Stimulated activated CD8-positive, alpha-beta memory T cell treated with anti-CD3 and anti-CD28 coated beads, Interleukin-15, amount 100 ng/mL, for 4 hours (primary cell): ENCODE measurements around the gene PGAP2.

ENCODE experiments used
- DNase-seq, 2 donors: peaks; one replicate each; pipeline ENCODE4 v3.0.0-alpha.2; 2020; ENCODE audit warnings: low read depth in 2 of 2

The PGAP2 gene

DNA sequence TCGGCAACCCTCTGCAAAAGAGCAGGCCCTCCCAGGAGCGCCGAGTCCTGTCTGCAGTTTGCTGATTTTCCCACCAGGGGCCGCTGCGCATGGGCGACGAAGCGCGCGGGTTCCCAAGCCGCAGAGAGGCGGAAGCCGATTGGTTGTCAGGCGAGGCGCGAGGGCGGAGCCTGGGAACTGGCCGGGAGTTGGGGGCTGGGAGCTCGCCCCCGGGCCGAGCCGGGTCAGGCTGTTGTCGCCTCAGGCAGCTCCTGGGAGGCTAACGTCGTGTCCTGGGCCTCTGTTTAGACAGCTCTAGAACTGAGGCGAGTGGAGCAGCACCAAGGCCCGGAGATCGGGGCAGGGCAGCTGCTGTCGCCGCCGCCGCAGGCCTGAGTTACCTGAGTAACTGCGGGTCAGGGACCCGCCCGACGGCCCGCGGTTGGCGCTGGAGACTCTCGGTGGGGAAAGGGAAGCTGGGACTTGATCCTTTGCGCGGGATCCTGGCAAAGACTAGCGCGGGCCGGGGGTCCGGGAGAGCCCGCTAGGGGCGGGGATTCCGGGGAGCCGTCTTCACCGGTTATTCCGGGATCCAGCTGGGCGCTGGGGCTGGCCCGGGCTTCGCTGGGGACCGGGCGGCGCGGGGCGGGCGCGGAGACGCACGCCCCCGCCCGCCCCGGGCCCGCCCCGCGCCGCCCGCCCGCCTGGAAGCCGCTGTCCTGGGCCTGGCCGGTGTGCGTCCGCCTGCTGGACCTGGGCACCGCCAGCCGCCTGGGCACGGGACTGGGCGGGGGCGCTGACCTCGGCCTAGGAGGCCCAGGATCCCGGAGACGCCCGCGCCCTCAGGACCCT is 46.8 kb downstream of the PGAP2 start, which contains the start of gene STIM1:
Gene STIM1, plus strand, starts transcription at position 688 of the 831 bp plus-strand sequence. CDS start 607 bp downstream, outside the sequence.
- peak; percentile 94 to 96 for DNase-seq

DNA sequence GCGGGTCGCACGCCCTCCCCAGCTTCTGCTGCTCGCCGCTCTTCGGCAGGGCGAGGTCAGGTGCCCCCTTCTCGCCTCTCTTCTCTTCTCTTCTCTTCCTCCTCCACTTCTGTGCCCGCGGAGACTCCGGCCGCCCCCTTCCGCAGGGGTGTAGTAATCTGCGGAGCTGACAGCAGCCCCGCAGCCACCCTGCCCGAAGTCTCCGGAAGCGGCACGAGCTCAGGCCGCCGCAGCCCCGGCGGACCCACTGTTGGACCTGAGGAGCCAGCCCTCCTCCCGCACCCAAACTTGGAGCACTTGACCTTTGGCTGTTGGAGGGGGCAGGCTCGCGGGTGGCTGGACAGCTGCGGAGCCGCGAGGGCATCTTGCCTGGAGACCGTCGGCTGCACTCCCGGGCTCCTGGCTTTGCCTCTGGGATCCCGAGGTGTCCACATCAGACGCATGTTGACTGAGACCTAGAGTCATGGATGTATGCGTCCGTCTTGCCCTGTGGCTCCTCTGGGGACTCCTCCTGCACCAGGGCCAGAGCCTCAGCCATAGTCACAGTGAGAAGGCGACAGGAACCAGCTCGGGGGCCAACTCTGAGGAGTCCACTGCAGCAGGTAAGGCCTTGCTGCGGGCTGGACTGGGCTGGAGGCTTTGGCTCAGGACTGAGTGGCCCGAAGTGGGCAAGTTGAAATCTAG is 47.6 kb downstream of the PGAP2 start:
- DNase-seq = no peak

DNA sequence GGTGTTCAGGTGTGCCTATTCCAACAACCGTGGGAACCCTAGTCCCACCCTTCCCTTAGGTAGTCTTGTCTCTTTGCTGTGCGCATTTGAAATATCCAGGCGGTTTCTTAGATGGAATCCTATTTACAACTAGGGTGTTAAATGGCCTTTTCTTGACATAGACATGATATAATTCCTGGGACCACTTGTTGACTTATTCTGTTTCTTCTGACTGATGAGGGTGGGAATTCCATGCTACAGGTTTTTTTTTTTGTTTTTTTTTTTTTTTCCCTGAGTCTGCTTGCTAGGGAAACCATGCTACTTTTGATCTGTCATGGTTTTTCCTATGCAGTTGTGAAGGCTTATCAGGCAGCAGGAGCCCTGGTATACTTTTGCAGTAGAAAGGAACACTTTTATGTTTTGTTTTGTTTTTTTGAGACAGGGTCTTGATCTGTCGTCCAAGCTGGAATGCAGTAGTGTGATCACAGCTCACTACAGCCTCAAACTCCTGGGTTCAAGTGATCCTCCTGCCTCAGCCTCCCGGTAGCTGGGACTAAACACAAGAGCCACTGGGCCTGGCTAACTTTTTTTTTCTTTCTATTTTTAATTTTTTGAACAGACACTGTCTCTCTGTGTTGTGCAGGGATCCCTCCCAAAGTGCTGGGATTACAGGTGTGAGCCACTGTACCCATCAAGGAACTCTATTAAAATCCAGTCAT is 48.6 kb downstream of the PGAP2 start:
- DNase-seq = no peak

DNA sequence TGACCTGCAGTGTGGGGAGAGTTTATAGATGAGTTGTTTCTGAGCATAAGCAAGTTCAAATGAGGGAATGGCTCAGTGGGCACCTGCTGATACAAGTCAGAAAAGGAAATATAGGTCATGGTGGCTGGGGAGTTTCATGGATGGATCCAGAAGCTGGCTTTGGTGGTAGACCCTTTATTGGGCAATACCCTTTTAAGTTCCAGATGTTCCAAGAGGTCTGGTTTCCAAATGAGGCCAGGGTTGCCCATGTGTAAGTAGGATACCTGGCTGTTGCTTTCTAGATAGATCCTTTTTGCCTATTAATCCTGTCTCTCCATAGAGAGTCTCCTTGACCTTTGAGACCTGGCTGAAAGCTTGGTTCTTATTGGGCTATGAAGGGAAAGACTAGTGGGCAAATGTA is 49.3 kb downstream of the PGAP2 start:
- no peak for DNase-seq

DNA sequence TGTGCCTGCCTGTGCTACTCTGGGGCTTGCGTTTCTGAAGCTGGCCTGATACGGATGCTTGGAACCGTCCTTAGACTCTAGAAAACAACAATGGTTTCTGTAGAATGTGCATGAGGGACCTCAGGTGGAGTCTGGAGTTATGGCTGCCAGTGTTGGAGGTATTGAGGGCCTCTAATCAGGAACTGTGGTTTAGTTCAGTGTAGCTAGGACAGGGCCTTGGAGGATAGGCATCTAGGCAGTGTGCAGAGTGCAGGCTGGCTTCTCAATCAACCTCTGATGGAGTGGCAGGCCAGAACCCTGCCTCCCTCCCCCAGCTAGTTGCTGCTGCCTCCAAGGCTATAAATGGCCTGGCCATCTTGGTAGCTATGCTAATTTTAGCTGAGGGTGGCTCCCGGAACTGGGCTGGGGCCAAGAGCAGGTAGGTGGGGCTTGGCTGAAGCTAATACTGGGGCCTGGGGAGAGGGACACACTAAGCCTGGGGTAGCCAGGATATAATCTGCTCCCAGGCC is 51.1 kb downstream of the PGAP2 start:
- no peak for DNase-seq

DNA sequence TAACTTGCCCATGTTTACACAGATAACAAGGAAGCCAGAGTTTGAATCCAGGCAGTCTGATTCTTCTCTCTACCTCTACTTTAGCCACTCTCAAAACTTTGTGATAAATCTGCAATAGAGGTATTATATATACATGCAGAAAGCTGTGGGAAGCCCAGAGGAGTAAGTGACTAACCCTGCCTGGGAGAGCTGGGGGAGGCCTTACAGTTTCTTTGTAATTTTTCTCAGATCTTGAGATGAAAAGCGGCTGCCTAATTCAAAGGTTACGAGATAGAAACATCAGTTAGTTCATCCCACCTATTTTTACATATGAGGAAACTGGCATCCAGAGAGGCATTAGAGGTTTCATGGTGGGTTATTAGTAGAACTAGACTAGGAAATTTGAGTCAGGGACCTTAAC is 52.0 kb downstream of the PGAP2 start:
- DNase-seq = peak in 1 of 2 donors; percentile 46

DNA sequence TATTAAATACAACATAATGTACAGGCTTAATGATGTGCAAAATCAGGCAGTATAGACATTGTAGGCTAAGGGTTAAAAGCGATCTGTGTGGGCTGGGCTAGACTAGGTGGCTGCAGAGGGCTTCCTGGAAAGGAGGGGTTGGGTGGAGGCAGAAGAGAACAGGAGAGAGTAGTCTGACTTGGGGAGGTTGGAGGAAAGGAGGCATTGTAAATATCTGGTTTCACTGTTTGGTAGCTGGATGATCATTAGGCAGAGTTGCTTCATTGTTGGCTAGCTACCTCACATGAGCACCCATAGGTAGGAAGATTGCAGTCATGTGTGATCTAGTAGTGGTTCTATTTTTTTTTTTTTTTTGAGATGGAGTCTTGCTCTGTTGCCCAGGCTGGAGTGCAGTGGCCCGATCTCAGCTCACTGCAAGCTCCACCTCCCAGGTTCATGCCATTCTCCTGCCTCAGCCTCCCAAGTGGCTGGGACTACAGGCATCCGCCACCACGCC is 52.6 kb downstream of the PGAP2 start:
- DNase-seq = peak in 1 of 2 donors; percentile 19

DNA sequence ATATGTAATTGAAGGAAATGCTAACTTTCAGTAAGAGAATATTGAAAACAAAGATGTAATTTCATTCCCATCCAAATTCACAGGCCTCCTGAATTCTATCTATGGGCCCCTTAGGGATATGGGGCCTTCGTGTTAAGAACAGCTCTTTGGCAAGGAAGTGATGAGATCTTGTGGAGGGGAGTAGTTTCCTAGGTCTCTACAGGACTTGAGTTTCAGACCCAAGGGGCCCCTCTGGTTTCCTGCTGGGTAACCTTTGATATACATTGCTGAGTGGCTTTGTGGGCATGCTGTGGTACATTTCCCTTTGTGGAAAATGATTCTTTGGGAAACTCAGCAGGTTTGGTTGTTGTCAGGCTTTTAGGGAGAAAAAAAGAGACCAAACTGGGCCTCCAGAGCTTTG is 53.3 kb downstream of the PGAP2 start:
- no peak for DNase-seq

DNA sequence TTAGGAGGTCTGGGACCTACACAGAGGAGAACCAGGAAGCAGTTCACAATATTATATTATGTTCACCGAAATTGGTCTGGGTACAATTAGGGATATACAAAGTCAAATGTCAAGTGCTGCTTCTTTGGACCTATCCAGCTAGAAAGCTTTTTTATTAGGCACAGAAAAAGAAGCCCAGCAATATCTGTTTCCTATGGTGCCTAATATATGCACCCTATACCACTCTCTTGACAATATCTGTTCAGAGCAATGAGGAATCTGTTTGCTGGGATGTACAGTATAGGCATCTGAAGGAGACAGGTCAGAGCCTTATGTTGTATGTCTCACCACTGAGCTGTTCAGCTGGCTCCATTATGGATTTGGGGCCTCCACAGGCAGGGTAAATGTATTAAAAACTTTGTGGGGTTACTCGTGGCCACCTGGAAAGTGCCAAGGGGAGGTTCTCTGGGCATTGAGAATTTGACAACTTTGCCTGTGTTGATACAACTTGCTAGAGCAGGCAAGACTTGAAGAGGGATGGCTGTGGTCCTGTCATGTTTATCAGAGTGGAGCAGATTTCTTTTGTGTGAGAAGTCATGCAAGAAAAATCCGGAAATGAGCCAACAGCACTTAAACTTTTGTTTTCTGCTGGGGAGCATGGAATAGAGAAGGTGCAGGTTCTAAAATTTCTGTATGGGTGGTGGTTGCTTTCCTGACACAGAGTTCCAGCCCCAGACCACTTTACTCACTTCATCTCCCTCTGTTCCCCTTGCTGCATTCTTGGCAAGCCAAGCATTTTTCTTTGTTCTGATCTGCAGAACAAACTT is 57.2 kb downstream of the PGAP2 start:
- DNase-seq = no peak

DNA sequence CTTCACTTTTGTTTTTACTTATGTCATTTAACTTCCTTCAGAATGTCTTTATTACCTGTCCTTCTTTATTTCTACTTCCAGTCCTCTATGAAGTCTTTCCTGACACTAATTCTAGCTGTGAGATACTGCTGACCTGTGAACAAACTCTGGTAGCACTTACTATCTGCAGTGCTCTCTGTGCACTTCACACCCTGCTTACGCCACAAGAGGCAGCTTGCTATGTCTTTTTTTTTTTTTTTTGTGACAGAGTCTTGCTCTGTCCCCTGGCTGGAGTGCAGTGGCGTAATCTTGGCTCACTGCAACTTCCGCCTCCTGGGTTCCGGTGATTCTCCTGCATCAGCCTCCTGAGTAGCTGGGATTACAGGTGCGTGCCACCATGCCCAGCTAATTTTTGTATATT is 57.8 kb downstream of the PGAP2 start:
- DNase-seq = no peak

DNA sequence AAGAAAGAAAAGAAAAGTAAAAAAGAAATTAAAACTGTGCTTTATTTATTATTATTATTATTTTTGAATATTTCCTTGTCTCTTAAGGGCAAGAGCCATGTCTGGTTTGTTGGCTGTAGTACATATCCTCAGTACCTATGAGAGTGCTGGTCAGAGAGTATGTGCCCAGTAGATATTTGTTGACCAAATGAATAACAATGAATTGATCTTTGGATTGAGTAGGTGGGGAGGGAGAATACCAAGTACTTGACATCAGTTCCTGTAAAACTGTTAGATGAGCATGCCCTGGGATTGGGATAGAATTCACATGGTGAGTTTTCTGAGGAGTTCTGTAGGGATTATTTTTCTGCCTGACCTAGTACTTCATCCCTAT is 58.5 kb downstream of the PGAP2 start:
- no peak for DNase-seq

DNA sequence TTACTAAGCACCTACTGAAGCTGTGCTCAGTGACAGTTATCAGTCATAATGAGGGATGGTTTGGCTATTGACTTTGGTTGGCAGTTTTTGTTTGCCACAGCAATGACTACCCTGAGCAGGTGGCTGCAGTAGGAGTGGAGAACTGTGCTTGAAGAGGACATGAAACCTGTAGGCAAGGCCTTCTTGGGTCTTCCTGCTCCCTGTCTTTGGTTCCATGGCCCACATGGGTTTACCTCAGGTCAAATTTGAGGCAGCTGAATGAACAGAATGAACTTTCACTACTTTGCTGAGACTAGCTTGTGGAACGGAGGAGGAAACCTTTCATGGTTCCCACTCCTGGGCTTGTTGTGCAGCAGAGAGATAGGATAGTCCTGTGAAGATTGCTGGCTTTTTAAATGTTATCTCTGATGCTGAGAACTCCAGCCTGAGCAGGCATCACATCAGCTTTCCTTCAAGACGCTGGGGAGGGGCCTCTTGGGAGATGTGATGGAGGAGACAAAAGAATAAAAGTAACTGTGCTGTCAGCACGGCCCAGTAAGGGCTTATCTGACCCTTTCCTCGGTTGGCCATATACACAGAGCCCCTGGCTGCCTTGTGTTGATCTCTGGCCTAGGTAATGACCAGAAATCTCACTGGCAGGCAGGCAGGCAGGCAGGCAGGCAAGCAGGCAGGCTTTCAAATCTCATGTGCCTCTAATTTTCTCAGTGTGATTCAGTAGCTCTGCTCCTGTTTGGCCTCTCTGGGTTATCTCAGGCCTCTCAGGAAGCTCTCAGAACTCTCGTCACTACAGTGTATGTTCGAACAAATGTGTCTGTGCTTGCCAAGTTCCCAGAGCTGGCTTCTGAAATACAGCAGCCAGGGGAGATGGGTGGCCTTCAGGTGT is 59.1 kb downstream of the PGAP2 start:
- DNase-seq = no peak

DNA sequence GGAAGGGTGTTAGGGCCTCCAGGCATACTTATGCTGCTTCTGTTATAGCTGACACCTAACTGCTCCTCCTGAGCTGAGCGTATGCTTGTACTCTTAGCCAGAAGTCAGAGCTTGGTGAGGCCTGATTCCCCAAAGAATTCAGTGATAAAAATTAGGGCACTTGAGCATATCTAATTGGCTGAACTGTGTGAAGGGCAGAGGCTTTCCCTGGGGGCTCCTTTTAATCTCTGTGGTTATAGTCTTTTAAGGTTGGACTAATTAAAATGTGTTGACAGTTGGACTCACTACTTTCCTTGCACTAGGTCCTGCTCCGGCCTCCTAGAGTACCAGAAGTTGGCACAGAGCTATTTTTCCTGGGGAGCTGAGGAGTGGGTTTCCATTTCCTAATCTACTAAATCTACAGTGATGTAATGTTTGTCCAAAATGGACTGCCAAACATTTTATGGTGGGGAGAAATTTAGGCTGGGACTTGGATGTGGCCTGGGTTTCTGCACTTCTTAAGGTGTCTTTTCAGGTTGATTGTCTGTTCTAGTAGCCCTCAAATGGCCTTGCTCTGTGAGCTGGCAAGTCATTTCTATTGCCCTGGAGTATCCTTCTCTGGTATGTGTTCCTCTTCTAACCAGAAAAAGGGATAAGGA is 65.5 kb downstream of the PGAP2 start:
- DNase-seq = no peak
